K562 (cell line): Measurements from ENCODE around the gene PCDH9. TPM values are rescaled to one million over a fixed set of nuclear protein-coding genes. Genes with fewer than 3 reads are reported as not detected.

Experiments used
- ATAC-seq: fragments of 200-7000 bp; cut with Tn5 transposase; 3 replicates; pipeline ENCODE4 v1.9.1; 2020; ENCODE audit warnings: moderate library complexity
- BruUV-seq: library from RNA; stranded (reverse); fragments of 400-500 nt; replicated peaks from 2 replicates; lab custom pipeline; 2021; lab: Mats Ljungman, UMichigan
- CTCF ChIA-PET: fragments of 300-600 bp; formaldehyde crosslinking; extraction: SDS; loops from one replicate; lab custom pipeline; 2021; ENCODE audit warnings: low intra/inter-chr PET ratio; lab: Yijun Ruan, JAX
- POLR2A ChIA-PET: fragments of 300-600, 350-650 bp; sonication (Branson Sonifier 250); formaldehyde crosslinking; extraction: SDS; loops from one replicate; lab custom pipeline; 2021; ENCODE audit warnings: antibody characterized with exemption, inconsistent platforms; lab: Yijun Ruan, JAX
- DNase-seq, 4 experiments: peaks; one replicate each; pipeline versions ENCODE4 v3.0.0 to v3.0.0-alpha.2; 2011 to 2018; ENCODE audit warnings: low spot score in 3 of 4, mixed read lengths in 3 of 4; ENCODE audit errors: extremely low read depth in 1 of 4
- FAIRE-seq: peaks from 2 replicates; lab custom pipeline; 2011; peaks lifted over from hg19 to GRCh38; lab: Jason Lieb, UNC
- H2AFZ ChIP-seq: 2 replicates; pipeline ENCODE4 v1.6.0; 2011; ENCODE audit warnings: low read depth, low read length, control low read depth, inconsistent platforms
- H3K27ac ChIP-seq: fragments of 200-600 bp; 3 replicates; pipeline ENCODE4 v1.8.0; 2011; ENCODE audit warnings: low read depth, mild to moderate bottlenecking, control low read depth, inconsistent platforms, low read length, moderate library complexity, mixed read lengths; ENCODE audit errors: extremely low read depth
- H3K27me3 ChIP-seq, 2 experiments: fragments of 300-600 bp in 1 of 2; 2 replicates in 1 of 2; 3 replicates in 1 of 2; pipeline versions ENCODE4 v1.6.0 to v1.8.0; 2011; ENCODE audit warnings: inconsistent platforms in 2 of 2, low read length in 2 of 2, mild to moderate bottlenecking in 1 of 2, mixed read lengths in 1 of 2, moderate library complexity in 1 of 2; ENCODE audit not compliant: control insufficient read depth in 2 of 2, insufficient read depth in 2 of 2
- H3K36me3 ChIP-seq: fragments of 300-600 bp; 3 replicates; pipeline ENCODE4 v1.8.0; 2011; ENCODE audit warnings: mild to moderate bottlenecking, low read length, inconsistent platforms; ENCODE audit not compliant: control insufficient read depth, insufficient read depth
- H3K4me1 ChIP-seq, 2 experiments: fragments of 200-600 bp in 1 of 2; replicated peaks in 1 of 2; 2 replicates in 1 of 2; 3 replicates in 1 of 2; pipeline versions ENCODE4 v1.5.1 to v1.8.0; 2011; ENCODE audit warnings: inconsistent platforms in 2 of 2, low read length in 2 of 2, mild to moderate bottlenecking in 1 of 2, mixed read lengths in 1 of 2, moderate library complexity in 1 of 2; ENCODE audit not compliant: control insufficient read depth in 2 of 2, insufficient read depth in 2 of 2
- H3K4me2 ChIP-seq: 2 replicates; pipeline ENCODE4 v1.6.1; 2011; ENCODE audit warnings: low read length, control low read depth, inconsistent platforms, mixed read lengths; ENCODE audit not compliant: insufficient read depth
- H3K4me3 ChIP-seq: fragments of 200-600 bp; sonication (generic), shearing (Covaris generic); 2 replicates; pipeline ENCODE4 v1.5.1; 2016; ENCODE audit warnings: control low read depth, inconsistent platforms
- H3K79me2 ChIP-seq: fragments of 200-600 bp; 3 replicates; pipeline ENCODE4 v1.8.0; 2011; ENCODE audit warnings: low read length, inconsistent platforms; ENCODE audit not compliant: control insufficient read depth, insufficient read depth
- H3K9ac ChIP-seq, 2 experiments: 2 replicates each; pipeline versions ENCODE4 v1.6.0 to v1.6.1; 2011; ENCODE audit warnings: low read depth in 2 of 2, low read length in 2 of 2, control low read depth in 1 of 2, inconsistent platforms in 1 of 2, mild to moderate bottlenecking in 1 of 2, mixed read lengths in 1 of 2; ENCODE audit not compliant: insufficient read depth in 1 of 2
- H3K9me1 ChIP-seq: one replicate; pipeline ENCODE4 v1.6.0; 2011; ENCODE audit warnings: inconsistent platforms, mild to moderate bottlenecking, low read length, moderate library complexity; ENCODE audit not compliant: control insufficient read depth, insufficient read depth
- H3K9me3 ChIP-seq: replicated peaks from 2 replicates; pipeline ENCODE4 v1.5.1; 2011; ENCODE audit warnings: low read depth, low read length, inconsistent platforms; ENCODE audit not compliant: control insufficient read depth, insufficient read depth
- H4K20me1 ChIP-seq: replicated peaks from 2 replicates; pipeline ENCODE4 v1.6.1; 2011; ENCODE audit warnings: low read length, inconsistent platforms, mixed read lengths; ENCODE audit not compliant: control insufficient read depth, insufficient read depth
- ATF7 ChIP-seq: fragments of 450-650 bp; IDR thresholded peaks from 2 replicates; pipeline ENCODE4 v1.7.1; 2014; ENCODE audit warnings: mild to moderate bottlenecking, moderate library complexity
- CBX2 ChIP-seq: fragments of 200-600 bp; sonication (generic); IDR thresholded peaks from one replicate; pipeline ENCODE4 v1.6.1; 2012; ENCODE audit warnings: mild to moderate bottlenecking, low read length, inconsistent platforms; ENCODE audit not compliant: insufficient read depth, poor library complexity, severe bottlenecking
- HDAC2 ChIP-seq: fragments of 450-650 bp; IDR thresholded peaks from 2 replicates; pipeline ENCODE4 v1.6.1; 2016; ENCODE audit warnings: mild to moderate bottlenecking
- IRF2 ChIP-seq: sonication (generic); formaldehyde crosslinking; IDR thresholded peaks from 2 replicates; pipeline ENCODE4 v1.8.1; 2022; ENCODE audit warnings: mild to moderate bottlenecking, missing genetic modification reagents
- KHSRP ChIP-seq: fragments of 450-650 bp; IDR thresholded peaks from 2 replicates; pipeline ENCODE4 v1.6.1; 2017
- MIER1 ChIP-seq: fragments of 450-650 bp; IDR thresholded peaks from 2 replicates; pipeline ENCODE4 v1.6.1; 2016; ENCODE audit warnings: antibody characterized with exemption, mild to moderate bottlenecking, low read depth
- NUFIP1 ChIP-seq: fragments of 450-650 bp; IDR thresholded peaks from 2 replicates; pipeline ENCODE4 v1.6.1; 2018; ENCODE audit not compliant: partially characterized antibody
- RBM14 ChIP-seq: fragments of 200-400 bp; formaldehyde crosslinking; IDR thresholded peaks from 2 replicates; pipeline ENCODE4 v1.6.1; 2018; ENCODE audit warnings: low read depth, mild to moderate bottlenecking, low read length, moderate library complexity, borderline replicate concordance; ENCODE audit not compliant: insufficient read depth
- ZFP30 ChIP-seq: fragments of 250-450 bp; sonication (Bioruptor Pico); IDR thresholded peaks from 2 replicates; pipeline ENCODE4 v1.8.0; 2022; ENCODE audit warnings: moderate library complexity, mild to moderate bottlenecking, inconsistent platforms, borderline replicate concordance
- ZNF586 ChIP-seq: fragments of 450-650 bp; formaldehyde crosslinking; conservative IDR thresholded peaks from 2 replicates; pipeline ENCODE4 v1.4.0; 2020; ENCODE audit warnings: mild to moderate bottlenecking, moderate library complexity
- WGBS: fragments of 100-300 bp; shearing (Covaris generic); methylation state at CpG from one replicate; pipeline ENCODE4 v1.1.6; 2016; ENCODE audit warnings: low coverage, mixed read lengths; ENCODE audit not compliant: insufficient coverage; ENCODE audit errors: missing lambda C conversion rate; 5-methylcytosine and 5-hydroxymethylcytosine counted together
- in situ Hi-C: fragments of 300-500 bp; cut with MboI; formaldehyde crosslinking; loops from 4 replicates; pipeline ENCODE4 v1.15.0; 2018; ENCODE audit warnings: inconsistent platforms, mixed read lengths
- intact Hi-C: fragments of 100-400 bp; cut with micrococcal nuclease; formaldehyde crosslinking; loops from 2 replicates; pipeline ENCODE4 v1.14.2; 2022
- polyA plus RNA-seq, 8 experiments: library from polyadenylated mRNA; depleted of rRNA in 4 of 8; stranded (reverse) in 5 of 8; unstranded in 3 of 8; fragments of >200 nt; fragmentation: Nextera tagmentation in 2 of 8; fragmentation: Illumina TruSeq in 1 of 8; extraction: Ambion mirVana in 2 of 8; extraction: Trizol in 1 of 8; gene quantifications; 2 replicates each; pipeline versions ENCODE4 v1.2.1 to v1.2.3, GENCODE V29; 2011 to 2014; ENCODE audit warnings: inconsistent platforms in 1 of 8, missing spikeins in 1 of 8
- total RNA-seq, 7 experiments: library from RNA; depleted of rRNA in 6 of 7; stranded (reverse); fragments of >200 nt in 6 of 7; fragmentation: Illumina TruSeq in 2 of 7; extraction: Trizol in 2 of 7; gene quantifications; 2 replicates each; pipeline versions ENCODE4 v1.2.1 to v1.2.3, GENCODE V29; 2011 to 2021; ENCODE audit warnings: low replicate concordance in 1 of 7
- TF ChIP-seq, protein P1 (sequence below), 2 experiments: IDR thresholded peaks; 2 replicates each; pipeline ENCODE4 v1.6.1; 2011; ENCODE audit warnings: borderline replicate concordance in 1 of 2, control low read depth in 1 of 2, low read depth in 1 of 2, low read length in 1 of 2, mild to moderate bottlenecking in 1 of 2, mixed read lengths in 1 of 2, moderate library complexity in 1 of 2; ENCODE audit not compliant: insufficient read depth in 1 of 2, insufficient read length in 1 of 2, poor library complexity in 1 of 2, severe bottlenecking in 1 of 2; ENCODE audit errors: extremely low read depth in 1 of 2
- TF ChIP-seq, protein P2 (sequence below): fragments of 450-650 bp; formaldehyde crosslinking; IDR thresholded peaks from 2 replicates; pipeline ENCODE4 v1.4.0; 2022; ENCODE audit warnings: missing genetic modification characterization

PCDH9 gene
- total and polyA plus RNA-seq, 9 of the 15 experiments (the other 6 are each of a cell fraction or from before 2014, with no cell fraction given) = 1.1 to 6.7 (median 4.9) TPM

DNA sequence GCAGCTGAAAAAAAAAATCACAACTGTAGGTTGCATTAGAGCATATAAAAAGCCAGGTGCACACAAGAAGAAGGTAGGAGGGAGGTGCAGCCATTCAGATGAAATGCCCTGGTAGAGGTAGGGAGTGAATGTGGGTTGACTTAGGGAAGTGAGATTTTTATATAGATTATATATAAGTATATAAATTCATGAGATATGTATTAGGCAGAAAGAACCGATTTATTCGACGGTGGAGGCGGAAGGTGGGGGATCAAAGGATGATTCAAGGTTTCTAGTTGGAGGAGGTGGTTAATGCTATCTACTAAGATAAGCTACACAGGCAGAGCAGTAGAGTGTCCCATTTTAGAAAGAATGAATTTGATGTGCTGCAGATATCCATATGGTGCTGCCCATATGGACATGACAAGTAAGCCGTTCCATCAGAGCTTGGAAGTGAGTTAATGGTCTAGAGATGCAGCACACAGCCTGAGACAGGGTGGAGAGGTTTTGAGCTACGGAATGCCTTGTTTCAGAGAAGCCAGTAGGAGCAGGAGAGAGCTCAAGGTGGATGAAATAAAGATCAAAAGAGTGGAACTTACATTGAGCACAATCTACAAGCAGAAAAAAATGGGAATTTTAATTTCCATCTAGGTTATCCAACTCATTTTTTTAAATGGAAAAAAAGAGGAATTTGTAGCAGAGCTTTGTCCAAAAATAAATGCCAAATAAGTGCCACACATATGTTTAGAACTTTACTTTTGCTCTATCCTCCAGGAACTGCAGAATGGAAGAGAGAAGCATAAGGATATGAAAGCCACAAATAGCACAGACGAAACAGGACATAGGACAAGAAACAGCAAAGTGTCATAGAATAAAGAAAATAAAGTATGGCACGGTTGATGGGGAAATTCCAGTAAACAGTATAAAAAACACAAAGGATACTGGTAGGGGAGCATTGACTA lies 177.3 kb downstream of the PCDH9 start:
- intact Hi-C loops = no loop called here
- POLR2A ChIA-PET = no interaction called here
- CTCF ChIA-PET = no interaction called here

DNA sequence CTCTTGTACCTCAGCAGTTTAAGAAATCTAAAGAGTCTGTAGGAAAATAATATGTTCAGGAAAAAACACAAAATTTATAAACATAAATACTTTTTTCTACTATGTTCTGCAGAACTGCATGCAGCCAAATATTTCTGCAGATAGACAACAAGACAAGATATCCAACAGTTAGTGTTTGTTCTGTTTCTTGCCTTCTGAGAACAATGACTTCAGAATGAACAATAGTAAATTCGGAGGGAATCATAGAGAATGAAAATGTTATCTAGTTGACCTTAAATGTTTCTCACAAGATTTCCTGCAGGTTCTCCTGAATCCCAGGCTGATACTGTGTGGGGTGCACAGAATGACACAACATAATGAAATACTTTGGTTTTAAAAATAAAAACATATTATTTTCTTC lies 180.4 kb downstream of the PCDH9 start:
- Histone ChIP-seq H4K20me1 (no peaks in the 10 kb centered on the region), H3K27ac (no peak overlapping the region), H3K9ac (no peak overlapping the region), H3K27me3 (no peaks in the 10 kb centered on the region), H3K9me1 (no peaks in the 10 kb centered on the region), H2AFZ (no peak overlapping the region), H3K79me2 (no peaks in the 10 kb centered on the region), H3K4me3 (no peak overlapping the region), H3K36me3 (no peaks in the 10 kb centered on the region), H3K4me2 (no peak overlapping the region), H3K4me1 (0 out of 5 replicates have a peak, but pooled peaks cover 0 to 2% of the 10 kb centered on the region in 2 experiments), H3K9me3 (no peaks in the 10 kb centered on the region)
- intact Hi-C loops = no loop called here
- ChIA-PET POLR2A (no interaction called here), CTCF (no interaction called here)
- DNase-seq (no peak), FAIRE-seq (no peak), ATAC-seq (no peak)
- in situ Hi-C loops = no loop called here
- 17% methylated on average over 1 of the region's 1 CpG for WGBS
- BruUV-seq = no TSS peak
- TF ChIP-seq HDAC2 (no peak), IRF2 (CRISPR knock-in tag) (no peak), ZNF586 (no peak), RBM14 (no peak), NUFIP1 (no peak), ATF7 (no peak), CBX2 (no peak)
- TF ChIP-seq, protein P1, sequence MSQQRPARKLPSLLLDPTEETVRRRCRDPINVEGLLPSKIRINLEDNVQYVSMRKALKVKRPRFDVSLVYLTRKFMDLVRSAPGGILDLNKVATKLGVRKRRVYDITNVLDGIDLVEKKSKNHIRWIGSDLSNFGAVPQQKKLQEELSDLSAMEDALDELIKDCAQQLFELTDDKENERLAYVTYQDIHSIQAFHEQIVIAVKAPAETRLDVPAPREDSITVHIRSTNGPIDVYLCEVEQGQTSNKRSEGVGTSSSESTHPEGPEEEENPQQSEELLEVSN (IDR thresholded peaks at IDR 0.05; ENCODE audit: borderline replicate concordance in 1 of 2, extremely low read depth in 1 of 2, insufficient read depth in 1 of 2, insufficient read length in 1 of 2, low read depth in 1 of 2, low read length in 1 of 2, poor library complexity in 1 of 2, severe bottlenecking in 1 of 2) = no peak
- TF ChIP-seq, protein P2, sequence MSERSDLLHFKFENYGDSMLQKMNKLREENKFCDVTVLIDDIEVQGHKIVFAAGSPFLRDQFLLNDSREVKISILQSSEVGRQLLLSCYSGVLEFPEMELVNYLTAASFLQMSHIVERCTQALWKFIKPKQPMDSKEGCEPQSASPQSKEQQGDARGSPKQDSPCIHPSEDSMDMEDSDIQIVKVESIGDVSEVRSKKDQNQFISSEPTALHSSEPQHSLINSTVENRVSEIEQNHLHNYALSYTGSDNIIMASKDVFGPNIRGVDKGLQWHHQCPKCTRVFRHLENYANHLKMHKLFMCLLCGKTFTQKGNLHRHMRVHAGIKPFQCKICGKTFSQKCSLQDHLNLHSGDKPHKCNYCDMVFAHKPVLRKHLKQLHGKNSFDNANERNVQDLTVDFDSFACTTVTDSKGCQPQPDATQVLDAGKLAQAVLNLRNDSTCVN = no peak

More for the DNA sequence above, 177.3 kb downstream of the PCDH9 start:
- in situ Hi-C loops = no loop called here
- DNase-seq (no peak), ATAC-seq (no peak), FAIRE-seq (no peak)
- H3K4me1 ChIP-seq = 0 out of 5 replicates have a peak, but pooled peaks cover 0 to 2% of the 10 kb centered on the region in 2 experiments
- H3K27ac ChIP-seq = no peak overlapping the region
- BruUV-seq = no TSS peak
- TF ChIP-seq ZFP30 (CRISPR knock-in tag) (no peak), MIER1 (no peak), KHSRP (no peak)
- no peak overlapping the region for H3K4me3 ChIP-seq
- H3K9me1 ChIP-seq = no peaks in the 10 kb centered on the region
- H3K36me3 ChIP-seq = no peaks in the 10 kb centered on the region
- H3K27me3 ChIP-seq = no peaks in the 10 kb centered on the region
- H3K9ac ChIP-seq = no peak overlapping the region
- WGBS = 44% methylated on average over 8 of the region's 8 CpGs
- H3K79me2 ChIP-seq = no peaks in the 10 kb centered on the region
- no peak overlapping the region for H2AFZ ChIP-seq
- H3K4me2 ChIP-seq = no peak overlapping the region
- no peaks in the 10 kb centered on the region for H3K9me3 ChIP-seq
- H4K20me1 ChIP-seq = no peaks in the 10 kb centered on the region
